HG02852 (cell line): ENCODE measurements around the gene SEMA3F.

Experiments
- ATAC-seq: cut with Tn5 transposase; IDR thresholded peaks from one replicate; pipeline ENCODE4 v1.9.1; 2021; ENCODE audit warnings: mild to moderate bottlenecking, moderate library complexity; ENCODE audit not compliant: unreplicated experiment

SEMA3F gene

GRCh38 chr3:50190936-50191660 lies 36.0 kb downstream of the SEMA3F start, which contains the start of gene GNAT1:
Gene GNAT1 (plus strand): TSS chr3:50191610. CDS start chr3:50191726, 116 bp downstream.
- no peak for ATAC-seq

- ATAC-seq, result no peak
Measured at GRCh38 chr3:50192124-50192523, 37.0 kb downstream of the SEMA3F start.

- ATAC-seq, result no peak
Measured at GRCh38 chr3:50192689-50193141, 37.6 kb downstream of the SEMA3F start.

GRCh38 chr3:50193286-50193685 lies 38.2 kb downstream of the SEMA3F start:
- ATAC-seq, result no peak

DNA sequence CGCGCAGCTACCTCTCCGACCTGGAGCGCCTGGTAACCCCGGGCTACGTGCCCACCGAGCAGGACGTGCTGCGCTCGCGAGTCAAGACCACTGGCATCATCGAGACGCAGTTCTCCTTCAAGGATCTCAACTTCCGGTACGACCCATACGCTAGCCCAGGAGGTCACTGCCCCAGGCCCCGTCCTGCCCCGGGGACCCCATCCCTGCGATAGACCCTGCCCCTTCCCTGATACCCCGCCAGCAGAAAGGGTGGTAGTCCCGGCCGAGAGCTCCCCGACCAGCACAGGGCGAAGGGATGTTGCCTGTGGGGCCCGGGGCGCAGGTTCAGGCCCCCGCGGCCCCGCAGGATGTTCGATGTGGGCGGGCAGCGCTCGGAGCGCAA lies 38.6 kb downstream of the SEMA3F start:
- ATAC-seq, result no peak

DNA sequence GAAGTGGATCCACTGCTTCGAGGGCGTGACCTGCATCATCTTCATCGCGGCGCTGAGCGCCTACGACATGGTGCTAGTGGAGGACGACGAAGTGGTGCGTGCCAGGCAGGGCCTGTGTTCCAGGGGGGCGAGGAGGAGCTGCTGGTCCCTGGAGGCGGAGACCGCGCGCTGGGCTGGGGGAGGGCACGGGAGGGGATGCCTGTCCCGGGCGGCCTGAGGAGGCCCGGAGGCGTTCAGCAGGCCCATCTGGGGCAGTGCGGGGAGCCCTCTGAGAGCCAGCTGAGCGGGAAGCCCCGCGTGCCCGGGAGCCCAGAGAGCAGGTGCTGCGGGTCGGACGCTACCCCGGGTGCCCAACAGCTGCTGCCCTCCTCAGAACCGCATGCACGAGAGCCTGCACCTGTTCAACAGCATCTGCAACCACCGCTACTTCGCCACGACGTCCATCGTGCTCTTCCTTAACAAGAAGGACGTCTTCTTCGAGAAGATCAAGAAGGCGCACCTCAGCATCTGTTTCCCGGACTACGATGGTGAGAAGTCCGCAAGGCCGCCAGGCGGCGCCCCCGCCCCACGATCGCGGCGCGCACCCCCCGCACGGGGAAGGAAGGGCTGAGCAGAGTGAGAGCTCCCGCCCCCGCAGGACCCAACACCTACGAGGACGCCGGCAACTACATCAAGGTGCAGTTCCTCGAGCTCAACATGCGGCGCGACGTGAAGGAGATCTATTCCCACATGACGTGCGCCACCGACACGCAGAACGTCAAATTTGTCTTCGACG lies 39.2 kb downstream of the SEMA3F start:
- ATAC-seq, result no peak

- ATAC-seq, result no peak
Measured at GRCh38 chr3:50194903-50195500, 39.9 kb downstream of the SEMA3F start.

- no peak for ATAC-seq
Measured at GRCh38 chr3:50195501-50196252, 40.6 kb downstream of the SEMA3F start.

DNA sequence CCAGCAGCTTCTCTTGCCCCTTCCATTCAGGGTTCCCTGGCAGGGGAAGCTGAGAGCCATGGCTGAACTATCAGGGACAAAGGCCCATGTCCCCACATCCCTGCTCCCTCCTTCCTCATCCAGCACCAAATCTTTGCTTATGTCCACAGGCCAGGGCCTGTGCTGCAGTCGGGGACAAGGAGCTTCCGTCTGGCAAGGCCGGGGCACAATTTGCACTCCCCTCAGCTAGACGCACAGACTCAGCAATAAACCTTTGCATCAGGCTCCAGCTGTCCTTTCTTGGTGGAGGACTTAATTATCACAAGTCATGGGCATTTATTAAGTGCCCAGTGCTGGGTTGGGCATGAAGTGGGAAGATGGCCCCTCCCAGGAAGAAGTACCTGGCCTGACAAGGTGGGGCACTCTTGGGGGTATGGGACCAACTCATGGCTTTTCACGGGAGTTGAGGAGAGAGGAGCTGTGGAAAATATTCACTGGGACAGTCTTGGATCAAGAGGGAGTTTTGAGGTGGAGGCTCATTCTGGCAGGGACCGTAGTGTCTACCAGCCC lies 41.2 kb downstream of the SEMA3F start:
- no peak for ATAC-seq

DNA sequence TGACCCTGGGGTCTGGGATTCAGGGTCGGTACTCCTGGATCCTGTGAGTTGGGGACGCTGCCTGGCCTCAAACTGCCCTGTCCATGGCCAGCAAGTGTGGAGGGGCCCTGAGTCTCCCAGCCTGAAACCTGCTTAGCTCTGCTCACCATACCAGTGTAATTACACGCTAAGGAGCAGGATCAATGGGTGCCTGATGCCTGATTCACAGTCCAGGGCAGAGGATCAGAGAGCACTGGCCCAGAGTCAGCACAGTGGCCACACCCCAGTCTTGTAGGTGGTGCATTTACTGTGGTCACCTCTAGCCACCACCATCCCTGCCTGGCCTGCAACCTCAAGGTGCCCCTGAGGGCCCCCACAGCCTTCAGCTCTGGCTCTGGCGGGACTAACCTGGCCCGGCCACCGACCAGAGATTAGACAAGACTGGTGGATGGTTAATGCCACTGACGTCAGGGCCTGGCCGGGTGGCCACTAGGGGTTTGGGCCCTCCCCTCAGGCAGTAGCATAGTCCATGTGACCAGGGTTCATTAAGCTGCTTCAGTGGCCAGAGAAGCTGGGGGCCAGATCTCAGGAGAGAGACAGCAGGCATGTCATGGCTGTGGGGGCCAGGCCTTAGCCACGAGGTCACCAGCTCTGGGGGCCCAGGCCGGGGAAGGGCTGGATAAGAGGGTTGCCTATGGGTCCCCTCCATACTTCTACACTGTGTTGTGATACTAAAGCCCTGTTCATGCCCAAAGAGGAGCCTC lies 46.6 kb downstream of the SEMA3F start:
- no peak for ATAC-seq

GRCh38 chr3:50202353-50203112 lies 47.4 kb downstream of the SEMA3F start:
- no peak for ATAC-seq

DNA sequence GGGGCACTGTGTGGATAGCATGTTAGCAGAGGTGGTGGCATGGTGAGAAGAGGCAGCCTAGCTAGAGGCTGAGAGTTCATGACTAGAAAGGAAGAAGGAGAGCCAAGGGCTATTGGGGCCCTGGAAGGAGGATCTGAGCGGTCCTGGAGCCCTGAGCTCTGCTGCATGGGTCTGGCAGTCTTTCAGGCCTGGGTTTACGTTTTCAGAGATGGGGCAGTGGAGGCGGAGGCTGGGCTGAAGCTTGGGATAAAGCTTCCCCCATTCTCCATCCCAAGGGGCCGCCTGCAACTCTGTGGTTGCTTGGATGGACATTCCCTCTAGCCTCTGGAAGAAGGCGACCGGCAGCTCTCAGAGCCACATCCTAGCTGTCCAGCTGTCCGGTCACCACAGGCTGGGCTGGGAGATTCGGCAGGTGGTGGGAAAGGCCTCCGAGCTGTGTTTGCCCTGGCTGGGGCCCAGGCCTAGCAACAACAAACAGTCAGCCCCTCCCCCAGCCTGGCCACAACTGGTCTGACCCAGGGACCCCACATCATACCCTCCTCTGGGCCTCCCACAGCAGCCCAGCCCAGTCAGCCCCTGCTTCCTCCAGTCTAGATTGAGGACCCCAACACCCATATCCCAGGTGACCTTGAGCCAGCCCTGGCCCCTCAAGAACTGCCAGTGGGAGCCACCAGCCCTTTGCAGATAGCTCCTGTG lies 48.1 kb downstream of the SEMA3F start:
- ATAC-seq, result no peak

DNA sequence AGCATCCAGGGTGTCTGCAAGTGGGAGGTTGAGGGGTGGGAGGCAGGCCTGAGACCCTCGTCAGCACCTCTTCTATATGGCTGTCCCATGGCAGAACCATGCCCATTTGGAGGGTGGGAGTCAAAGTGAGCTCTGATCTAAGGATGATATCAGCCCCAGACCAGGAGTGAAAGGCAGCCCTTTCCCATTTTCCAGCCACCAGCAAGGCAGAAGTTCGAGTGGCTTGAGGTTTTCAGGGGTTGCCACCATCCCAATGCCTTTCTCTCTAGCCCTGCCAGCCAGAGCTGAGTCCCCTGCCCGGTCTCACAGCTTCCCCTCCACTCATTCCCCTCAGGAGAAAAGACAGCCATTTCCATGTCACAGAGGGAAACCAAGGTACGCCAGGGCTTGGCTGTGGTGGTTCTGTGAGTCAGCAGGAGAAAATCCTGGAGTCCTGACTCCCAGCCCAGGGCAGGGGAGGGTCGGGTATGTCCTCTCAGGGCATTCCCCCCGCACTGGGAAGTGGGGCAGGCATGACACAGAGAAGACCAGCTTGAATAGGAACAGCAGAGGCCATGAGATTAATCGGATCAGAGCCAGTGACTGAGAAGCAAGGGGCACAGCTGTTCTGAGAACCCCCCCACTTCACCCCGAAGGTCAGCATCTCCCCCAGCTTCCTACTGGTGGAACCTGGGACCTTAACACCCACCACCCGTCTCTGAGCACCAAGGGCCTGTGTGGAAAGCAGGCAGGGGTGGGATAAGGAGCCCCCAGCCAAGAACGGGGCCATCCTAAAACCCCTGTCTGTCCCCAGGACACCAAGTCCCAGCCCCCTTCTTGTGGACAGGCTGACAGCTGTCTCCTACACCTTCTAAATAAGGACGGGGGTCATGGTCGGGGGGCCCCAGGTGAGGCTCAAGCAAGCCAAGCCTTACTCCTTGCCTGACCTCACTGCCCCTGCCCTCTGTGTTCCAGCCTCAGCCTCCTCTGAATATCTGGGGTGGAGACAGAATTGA lies 49.0 kb downstream of the SEMA3F start:
- ATAC-seq, result no peak

DNA sequence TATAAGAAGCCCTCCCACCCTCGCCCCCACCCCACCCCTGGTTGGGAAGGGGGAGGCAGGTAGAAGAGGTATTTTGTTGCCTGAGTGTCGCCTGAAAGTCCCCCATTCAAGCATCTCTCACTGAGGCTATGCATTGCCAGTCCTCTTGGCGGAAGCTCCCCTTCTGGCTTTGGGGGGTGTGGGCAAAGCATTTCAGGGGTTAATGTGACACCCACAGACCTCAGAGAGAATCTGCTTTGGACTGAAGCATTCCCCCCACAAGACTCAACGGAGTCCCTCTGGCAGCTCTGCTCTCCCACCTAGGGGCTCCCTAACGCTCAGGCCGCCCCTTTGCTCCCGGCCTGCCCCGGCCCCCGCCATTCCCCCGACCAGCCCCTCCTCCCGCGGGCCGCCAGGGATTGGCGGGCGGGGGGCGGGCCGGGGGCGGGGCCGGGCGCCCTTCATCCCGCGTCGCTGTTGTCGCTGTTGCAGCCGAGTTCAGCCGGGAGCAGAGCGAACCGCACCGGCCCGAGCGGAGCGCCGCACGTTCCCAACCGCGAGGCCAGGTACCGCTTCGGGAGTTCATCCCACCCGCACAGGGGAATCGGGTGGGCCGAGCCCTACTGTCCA lies 49.8 kb downstream of the SEMA3F start, which contains the start of gene SLC38A3:
SLC38A3 (plus strand) TSS at position 468 of the 609 bp plus-strand sequence. CDS start 8,929 bp downstream, outside the sequence.
- no peak for ATAC-seq

DNA sequence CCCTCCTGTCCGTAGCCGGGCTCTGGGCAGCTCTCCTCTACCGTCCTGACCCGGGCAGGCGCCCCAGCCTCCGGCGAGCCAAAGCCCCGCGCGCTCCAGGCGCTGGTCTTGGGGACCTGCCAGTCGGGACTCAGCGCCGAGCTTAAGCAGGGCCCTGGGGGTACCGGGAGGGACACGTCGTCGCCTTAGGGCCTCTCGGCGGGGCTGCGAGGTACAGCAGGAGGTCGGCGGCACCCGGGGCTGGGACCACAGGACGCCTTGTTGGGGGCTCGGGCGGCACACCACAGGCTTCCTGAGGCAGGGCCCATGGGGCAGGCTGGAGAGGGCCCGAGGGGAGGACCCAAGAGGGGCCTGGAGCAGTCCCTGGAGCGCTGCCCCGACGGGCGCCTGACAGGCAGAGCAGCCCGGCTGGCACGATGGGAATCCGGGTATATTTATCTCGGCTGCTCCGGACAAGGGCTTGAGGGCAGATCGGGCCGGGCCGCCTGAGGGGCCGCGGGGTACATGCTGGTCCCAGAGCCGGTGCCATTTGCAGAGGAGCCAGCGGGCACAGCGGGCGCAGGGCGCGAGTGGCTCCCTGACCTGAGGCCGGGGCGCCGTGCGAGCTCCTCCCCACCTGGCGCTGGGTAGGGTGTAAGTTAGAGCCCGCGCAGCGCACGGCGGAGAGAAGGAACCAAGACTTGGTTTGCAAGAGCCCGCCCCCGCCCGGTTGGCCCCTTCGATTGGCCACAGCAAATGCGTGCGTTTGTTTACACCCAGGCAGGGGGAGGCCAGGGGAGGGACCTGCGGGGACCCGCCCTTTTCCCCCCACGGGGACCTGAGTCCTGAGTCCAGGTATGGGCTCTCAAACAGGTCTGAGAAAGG lies 50.5 kb downstream of the SEMA3F start:
- no peak for ATAC-seq
